ENCODE results near the gene FURIN. TPM values are rescaled to one million over a fixed set of nuclear protein-coding genes. Genes with fewer than 3 reads are reported as not detected.

FURIN gene
- total and polyA plus RNA-seq, 9 of the 15 experiments (the other 6 are each of a cell fraction or from before 2014, with no cell fraction given): 0.92 to 99.9 (median 34.8) TPM

GRCh38 chr15:90903733-90904536 is 35.5 kb downstream of the FURIN start (continued):
- TF ChIP-seq CAMTA2 (CRISPR knock-in tag; conservative IDR thresholded peaks at IDR 0.05): no peak
- TF ChIP-seq CEBPZ (IDR thresholded peaks at IDR 0.05; ENCODE audit: borderline replicate concordance, low read depth, low read length): no peak
- no peak for TF ChIP-seq WHSC1 (IDR thresholded peaks at IDR 0.05; ENCODE audit: low read length)
- peak; percentile 45 for TF ChIP-seq KDM5B (IDR thresholded peaks at IDR 0.05; ENCODE audit: insufficient replicate concordance, low read depth, low read length)
- TF ChIP-seq ZNF592 (IDR thresholded peaks at IDR 0.05): peak; percentile 38; the same call in 1 of the 2 replicates
- peak; percentile 51; the same call in 1 of the 2 replicates for TF ChIP-seq ZBTB2 (IDR thresholded peaks at IDR 0.05)
- TF ChIP-seq HNRNPK (IDR thresholded peaks at IDR 0.05; ENCODE audit: low read depth, low read length, poor library complexity, severe bottlenecking): no peak
- 0 out of 4 replicates have a peak, but pooled peaks of 1 of the 2 experiments have one; percentile 43 for TF ChIP-seq KDM4B (IDR thresholded peaks at IDR 0.05; ENCODE audit: borderline replicate concordance in 2 of 2, low read depth in 1 of 2)
- TF ChIP-seq MYNN (IDR thresholded peaks at IDR 0.05): peak; percentile 75
- no peak for TF ChIP-seq MYNN (CRISPR knock-in tag; IDR thresholded peaks at IDR 0.05)
- no peak for TF ChIP-seq CUX1 (CRISPR knock-in tag; IDR thresholded peaks at IDR 0.05)

Data from K562 (cell line).